ENCODE data around the gene HSPE1. TPM values are rescaled to one million over a fixed set of nuclear protein-coding genes. Genes with fewer than 3 reads are reported as not detected.
A peak's percentile ranks its signal among the peaks of the same experiment; 100 is the strongest.

HSPE1 gene
- total RNA-seq, 1 experiment from 2014 or later, result 372 TPM

GRCh38 chr2:197487385-197487784 lies 12.8 kb upstream of the HSPE1 start (continued):
- TF ChIP-seq PRDM15 (CRISPR knock-in tag; IDR thresholded peaks at IDR 0.05) (no peak), HMGXB4 (CRISPR knock-in tag; IDR thresholded peaks at IDR 0.05) (no peak), JUN (CRISPR knock-in tag; IDR thresholded peaks at IDR 0.05) (no peak), CBFB (CRISPR knock-in tag; IDR thresholded peaks at IDR 0.05; ENCODE audit: low read depth) (no peak), JAZF1 (CRISPR knock-in tag; IDR thresholded peaks at IDR 0.05) (no peak)

- Mint-ChIP-seq H3K9me3 (no peaks in the 10 kb centered on the region), H3K27me3 (ENCODE audit: low read depth) (no peaks in the 10 kb centered on the region; the same call in 1 of the 2 replicates), H3K27ac (peak overlapping the region; percentile 91), H3K4me1 (peaks cover 37% of the 10 kb centered on the region), H3K4me3 (peak overlapping the region; percentile 91), H3K36me3 (peaks cover 89% of the 10 kb centered on the region)
- POLR2A ChIA-PET, result no interaction called here
- ATAC-seq, result no peak
- CTCF ChIA-PET, result no interaction called here
- no peak for DNase-seq (ENCODE audit: low spot score)
- TF ChIP-seq FOXK1 (CRISPR knock-in tag; IDR thresholded peaks at IDR 0.05), result no peak
- TF ChIP-seq FOXJ3 (CRISPR knock-in tag; IDR thresholded peaks at IDR 0.05; ENCODE audit: borderline replicate concordance), result no peak
- TF ChIP-seq ZNF263 (CRISPR knock-in tag; IDR thresholded peaks at IDR 0.05; ENCODE audit: low read depth), result no peak
- TF ChIP-seq KAT7 (CRISPR knock-in tag; IDR thresholded peaks at IDR 0.05; ENCODE audit: borderline replicate concordance), result no peak
- no peak for TF ChIP-seq HMGXB4 (CRISPR knock-in tag; IDR thresholded peaks at IDR 0.05)
- no peak for TF ChIP-seq ZNF532 (CRISPR knock-in tag; IDR thresholded peaks at IDR 0.05; ENCODE audit: borderline replicate concordance)
- no peak for TF ChIP-seq HMGA2 (CRISPR knock-in tag; IDR thresholded peaks at IDR 0.05)
- no peak for TF ChIP-seq NFE2L1 (CRISPR knock-in tag; IDR thresholded peaks at IDR 0.05)
- no peak for TF ChIP-seq ATF3 (CRISPR knock-in tag; conservative IDR thresholded peaks at IDR 0.05)
- no peak for TF ChIP-seq OVOL2 (CRISPR knock-in tag; IDR thresholded peaks at IDR 0.05; ENCODE audit: borderline replicate concordance)
Measured at GRCh38 chr2:197495433-197496134, 4.6 kb upstream of the HSPE1 start.
